SK-N-SH treated with all-trans-retinoic acid at 6 μM for 48 hours (cell line): Measurements from ENCODE around the gene ROBO2.

ENCODE experiments used
- GLIS3 ChIP-seq: fragments of 250-450 bp; sonication (Bioruptor Pico); IDR thresholded peaks from 2 replicates; pipeline ENCODE4 v1.5.0; 2020; ENCODE audit warnings: mild to moderate bottlenecking, moderate library complexity
- OSR1 ChIP-seq: fragments of 250-450 bp; sonication (Bioruptor Pico); IDR thresholded peaks from 2 replicates; pipeline ENCODE4 v1.8.0; 2022; ENCODE audit warnings: moderate library complexity, mild to moderate bottlenecking, inconsistent platforms
- ZC3H10 ChIP-seq: fragments of 250-450 bp; sonication (Bioruptor Pico); IDR thresholded peaks from 2 replicates; pipeline ENCODE4 v1.5.1; 2021; ENCODE audit warnings: mild to moderate bottlenecking, moderate library complexity
- ZNF565 ChIP-seq: fragments of 450-650 bp; formaldehyde crosslinking; conservative IDR thresholded peaks from 2 replicates; pipeline ENCODE4 v1.5.0; 2020; ENCODE audit warnings: low read depth, mild to moderate bottlenecking, moderate library complexity
- ZNF8 ChIP-seq: fragments of 450-650 bp; formaldehyde crosslinking; IDR thresholded peaks from 2 replicates; pipeline ENCODE4 v1.5.0; 2020; ENCODE audit warnings: mild to moderate bottlenecking, moderate library complexity
- TF ChIP-seq, protein P1 (sequence below): fragments of 250-450 bp; sonication (Bioruptor Pico); IDR thresholded peaks from 2 replicates; pipeline ENCODE4 v1.8.0; 2021; ENCODE audit warnings: low read depth, mild to moderate bottlenecking, moderate library complexity, borderline replicate concordance
- TF ChIP-seq, protein P2 (sequence below): fragments of 250-450 bp; sonication (Bioruptor Pico); IDR thresholded peaks from 2 replicates; pipeline ENCODE4 v1.5.1; 2021; ENCODE audit warnings: mild to moderate bottlenecking, moderate library complexity

DNA sequence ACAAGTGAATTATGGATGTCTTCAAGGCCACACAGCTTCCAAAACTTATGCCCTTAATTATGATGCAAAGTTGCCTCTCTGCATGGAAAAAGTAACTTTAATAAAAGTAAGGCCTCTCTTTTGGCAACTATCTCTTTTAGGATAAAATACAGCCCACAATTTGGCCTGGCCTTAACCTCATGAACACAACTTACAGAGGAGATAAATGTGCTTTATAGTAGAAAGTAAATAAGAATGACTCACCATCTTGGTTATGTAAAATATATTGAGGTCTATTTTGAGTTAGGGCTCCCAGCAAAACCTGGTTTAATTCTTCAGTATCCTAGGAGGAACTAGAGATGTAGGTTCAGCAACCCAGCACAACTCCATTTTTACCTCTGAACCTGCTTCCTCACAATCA, 164.0 kb downstream of the ROBO2 start:
- TF ChIP-seq OSR1 (CRISPR knock-in tag) (no peak), ZC3H10 (CRISPR knock-in tag) (no peak), ZNF565 (CRISPR knock-in tag) (no peak), ZNF8 (CRISPR knock-in tag) (no peak), GLIS3 (CRISPR knock-in tag) (no peak)
- TF ChIP-seq, protein P1, sequence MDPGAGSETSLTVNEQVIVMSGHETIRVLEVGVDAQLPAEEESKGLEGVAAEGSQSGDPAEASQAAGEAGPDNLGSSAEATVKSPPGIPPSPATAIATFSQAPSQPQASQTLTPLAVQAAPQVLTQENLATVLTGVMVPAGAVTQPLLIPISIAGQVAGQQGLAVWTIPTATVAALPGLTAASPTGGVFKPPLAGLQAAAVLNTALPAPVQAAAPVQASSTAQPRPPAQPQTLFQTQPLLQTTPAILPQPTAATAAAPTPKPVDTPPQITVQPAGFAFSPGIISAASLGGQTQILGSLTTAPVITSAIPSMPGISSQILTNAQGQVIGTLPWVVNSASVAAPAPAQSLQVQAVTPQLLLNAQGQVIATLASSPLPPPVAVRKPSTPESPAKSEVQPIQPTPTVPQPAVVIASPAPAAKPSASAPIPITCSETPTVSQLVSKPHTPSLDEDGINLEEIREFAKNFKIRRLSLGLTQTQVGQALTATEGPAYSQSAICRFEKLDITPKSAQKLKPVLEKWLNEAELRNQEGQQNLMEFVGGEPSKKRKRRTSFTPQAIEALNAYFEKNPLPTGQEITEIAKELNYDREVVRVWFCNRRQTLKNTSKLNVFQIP (CRISPR knock-in tag): no peak
- TF ChIP-seq, protein P2, sequence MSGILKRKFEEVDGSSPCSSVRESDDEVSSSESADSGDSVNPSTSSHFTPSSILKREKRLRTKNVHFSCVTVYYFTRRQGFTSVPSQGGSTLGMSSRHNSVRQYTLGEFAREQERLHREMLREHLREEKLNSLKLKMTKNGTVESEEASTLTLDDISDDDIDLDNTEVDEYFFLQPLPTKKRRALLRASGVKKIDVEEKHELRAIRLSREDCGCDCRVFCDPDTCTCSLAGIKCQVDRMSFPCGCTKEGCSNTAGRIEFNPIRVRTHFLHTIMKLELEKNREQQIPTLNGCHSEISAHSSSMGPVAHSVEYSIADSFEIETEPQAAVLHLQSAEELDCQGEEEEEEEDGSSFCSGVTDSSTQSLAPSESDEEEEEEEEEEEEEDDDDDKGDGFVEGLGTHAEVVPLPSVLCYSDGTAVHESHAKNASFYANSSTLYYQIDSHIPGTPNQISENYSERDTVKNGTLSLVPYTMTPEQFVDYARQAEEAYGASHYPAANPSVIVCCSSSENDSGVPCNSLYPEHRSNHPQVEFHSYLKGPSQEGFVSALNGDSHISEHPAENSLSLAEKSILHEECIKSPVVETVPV: no peak
